T-helper 1 cell treated with Interleukin-12 subunit alpha and Interleukin-12 subunit beta and Interleukin-4 antibody, amounts not matched to agents 30 μg/mL and 1 μg/mL, for 36 hours (primary cell): ENCODE measurements around the gene SHC1.

ENCODE experiments used
- H3K27ac Mint-ChIP-seq: one replicate; pipeline ENCODE4 v1.8.0; 2021; ENCODE audit warnings: mild to moderate bottlenecking, mixed read lengths
- H3K27me3 Mint-ChIP-seq: one replicate; pipeline ENCODE4 v1.8.0; 2021; ENCODE audit warnings: low read depth, mixed read lengths
- H3K36me3 Mint-ChIP-seq: one replicate; pipeline ENCODE4 v1.8.0; 2021; ENCODE audit warnings: low read depth, mixed read lengths
- H3K4me1 Mint-ChIP-seq: one replicate; pipeline ENCODE4 v1.8.0; 2021; ENCODE audit warnings: low read depth, mixed read lengths
- H3K4me3 Mint-ChIP-seq: one replicate; pipeline ENCODE4 v1.8.0; 2021; ENCODE audit warnings: mild to moderate bottlenecking, moderate library complexity, mixed read lengths
- H3K9me3 Mint-ChIP-seq: one replicate; pipeline ENCODE4 v1.8.0; 2021; ENCODE audit warnings: mixed read lengths

SHC1 gene

DNA sequence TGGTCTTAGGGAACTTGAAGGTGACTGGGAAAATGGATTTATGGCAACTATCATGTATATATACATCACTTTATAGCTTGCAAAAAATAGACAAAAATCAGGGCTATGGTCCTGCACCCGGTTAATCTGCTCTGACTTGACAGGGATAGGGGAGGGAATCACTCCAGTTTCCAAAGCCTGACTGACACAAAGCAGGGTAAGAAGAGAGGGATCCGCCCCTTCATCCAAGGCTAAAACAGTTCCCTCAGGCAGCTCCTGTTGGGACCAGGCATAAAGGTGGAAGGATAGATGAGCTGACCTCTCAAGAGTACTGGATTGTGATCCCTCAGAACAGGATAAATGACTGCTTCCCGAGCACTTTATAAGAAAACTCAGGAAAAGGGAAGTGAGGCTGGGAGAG is 16.0 kb downstream of the SHC1 start:
- Mint-ChIP-seq H3K36me3 (peaks cover 32% of the 10 kb centered on the region), H3K27ac (peak overlapping the region; percentile 100), H3K27me3 (no peaks in the 10 kb centered on the region), H3K4me3 (peak overlapping the region; percentile 98), H3K4me1 (peaks cover 65% of the 10 kb centered on the region), H3K9me3 (no peaks in the 10 kb centered on the region)

- no peaks in the 10 kb centered on the region for H3K9me3 Mint-ChIP-seq
- peak overlapping the region; percentile 100 for H3K27ac Mint-ChIP-seq
- peaks cover 69% of the 10 kb centered on the region for H3K4me1 Mint-ChIP-seq
- no peaks in the 10 kb centered on the region for H3K27me3 Mint-ChIP-seq
- peaks cover 34% of the 10 kb centered on the region for H3K36me3 Mint-ChIP-seq
- peak overlapping the region; percentile 98 for H3K4me3 Mint-ChIP-seq
These were observed 16.9 kb downstream of the SHC1 start for GRCh38 chr1:154953611-154954038.

DNA sequence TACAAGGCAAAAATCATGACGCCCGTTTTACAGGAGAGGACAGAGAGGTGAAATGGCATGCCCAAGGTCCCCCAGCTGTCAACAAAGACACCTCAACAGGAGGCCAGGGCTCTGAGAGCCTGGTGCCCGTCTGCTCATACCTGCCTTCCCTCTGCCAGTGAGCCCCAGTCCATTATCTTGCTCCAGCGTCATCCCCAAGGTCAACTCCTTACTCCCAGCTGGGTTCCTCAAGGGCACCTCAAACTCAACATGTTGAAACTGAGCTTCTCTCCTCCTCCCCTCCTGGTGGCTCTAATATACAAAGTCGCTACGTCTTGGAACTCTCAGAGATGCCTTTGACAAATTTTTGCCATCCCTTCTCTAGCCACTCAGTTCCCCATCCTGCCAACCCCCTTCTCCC is 17.9 kb downstream of the SHC1 start:
- Mint-ChIP-seq H3K27me3 (no peaks in the 10 kb centered on the region), H3K36me3 (peaks cover 36% of the 10 kb centered on the region), H3K9me3 (no peaks in the 10 kb centered on the region), H3K4me3 (peak overlapping the region; percentile 98), H3K4me1 (peaks cover 67% of the 10 kb centered on the region), H3K27ac (peak overlapping the region; percentile 100)

GRCh38 chr1:154951901-154952657 is 18.5 kb downstream of the SHC1 start:
- Mint-ChIP-seq H3K27ac (peak overlapping the region; percentile 100), H3K27me3 (no peaks in the 10 kb centered on the region)

GRCh38 chr1:154948079-154948478 is 22.5 kb downstream of the SHC1 start:
- Mint-ChIP-seq H3K4me1 (peaks cover 43% of the 10 kb centered on the region), H3K27me3 (no peaks in the 10 kb centered on the region), H3K36me3 (peaks cover 43% of the 10 kb centered on the region), H3K9me3 (no peaks in the 10 kb centered on the region), H3K4me3 (no peak overlapping the region), H3K27ac (no peak overlapping the region)

More at GRCh38 chr1:154951901-154952657, 18.5 kb downstream of the SHC1 start:
- Mint-ChIP-seq H3K4me3 (peak overlapping the region; percentile 98), H3K36me3 (peaks cover 37% of the 10 kb centered on the region), H3K4me1 (peaks cover 67% of the 10 kb centered on the region), H3K9me3 (no peaks in the 10 kb centered on the region)

GRCh38 chr1:154945962-154946850 is 24.3 kb downstream of the SHC1 start:
- peaks cover 31% of the 10 kb centered on the region for H3K36me3 Mint-ChIP-seq
- H3K9me3 Mint-ChIP-seq = no peaks in the 10 kb centered on the region
- H3K4me3 Mint-ChIP-seq = no peak overlapping the region
- peaks cover 43% of the 10 kb centered on the region for H3K4me1 Mint-ChIP-seq
- H3K27ac Mint-ChIP-seq = no peak overlapping the region
- no peaks in the 10 kb centered on the region for H3K27me3 Mint-ChIP-seq

DNA sequence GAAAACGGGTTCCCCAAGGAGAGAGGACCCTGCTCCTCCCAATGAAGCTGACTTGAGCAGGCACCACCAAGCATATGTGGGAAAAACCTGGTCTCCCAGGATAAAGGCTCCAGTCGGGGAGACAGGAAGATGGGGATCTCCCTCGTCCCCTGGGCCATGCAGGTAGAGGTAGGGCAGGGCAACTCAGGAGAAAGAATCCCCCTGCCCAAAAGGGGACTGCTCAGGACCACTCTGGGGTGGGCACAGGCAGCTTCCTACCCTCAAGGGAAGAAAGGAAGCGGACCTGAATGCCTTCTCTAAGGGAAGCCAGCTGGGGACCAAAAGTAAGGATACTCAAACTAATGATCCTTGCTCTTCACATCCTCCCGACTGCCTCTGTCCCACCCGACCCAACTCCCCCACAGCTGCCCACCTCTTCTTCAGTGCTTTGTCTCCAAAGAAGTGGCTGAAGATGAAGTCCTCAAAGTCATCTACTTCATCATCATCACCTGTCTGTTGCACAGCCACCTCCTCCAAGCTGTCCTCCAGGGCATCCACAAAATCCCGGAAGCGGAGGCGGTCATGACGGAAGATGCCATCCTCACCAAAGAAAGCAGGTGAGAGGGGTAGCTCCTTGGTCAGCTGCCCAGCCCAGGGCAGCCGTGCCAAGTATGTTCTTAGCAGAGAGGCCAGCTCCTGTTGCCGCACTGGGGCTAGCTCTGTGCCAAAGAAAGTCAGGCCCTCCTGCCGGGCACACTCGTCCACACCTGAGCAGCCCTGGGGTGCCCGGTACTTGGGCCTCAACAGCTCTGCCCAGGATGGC is 25.2 kb downstream of the SHC1 start:
- Mint-ChIP-seq H3K4me3 (no peak overlapping the region), H3K27me3 (no peaks in the 10 kb centered on the region), H3K4me1 (peaks cover 44% of the 10 kb centered on the region), H3K9me3 (no peaks in the 10 kb centered on the region), H3K36me3 (peaks cover 27% of the 10 kb centered on the region), H3K27ac (no peak overlapping the region)

DNA sequence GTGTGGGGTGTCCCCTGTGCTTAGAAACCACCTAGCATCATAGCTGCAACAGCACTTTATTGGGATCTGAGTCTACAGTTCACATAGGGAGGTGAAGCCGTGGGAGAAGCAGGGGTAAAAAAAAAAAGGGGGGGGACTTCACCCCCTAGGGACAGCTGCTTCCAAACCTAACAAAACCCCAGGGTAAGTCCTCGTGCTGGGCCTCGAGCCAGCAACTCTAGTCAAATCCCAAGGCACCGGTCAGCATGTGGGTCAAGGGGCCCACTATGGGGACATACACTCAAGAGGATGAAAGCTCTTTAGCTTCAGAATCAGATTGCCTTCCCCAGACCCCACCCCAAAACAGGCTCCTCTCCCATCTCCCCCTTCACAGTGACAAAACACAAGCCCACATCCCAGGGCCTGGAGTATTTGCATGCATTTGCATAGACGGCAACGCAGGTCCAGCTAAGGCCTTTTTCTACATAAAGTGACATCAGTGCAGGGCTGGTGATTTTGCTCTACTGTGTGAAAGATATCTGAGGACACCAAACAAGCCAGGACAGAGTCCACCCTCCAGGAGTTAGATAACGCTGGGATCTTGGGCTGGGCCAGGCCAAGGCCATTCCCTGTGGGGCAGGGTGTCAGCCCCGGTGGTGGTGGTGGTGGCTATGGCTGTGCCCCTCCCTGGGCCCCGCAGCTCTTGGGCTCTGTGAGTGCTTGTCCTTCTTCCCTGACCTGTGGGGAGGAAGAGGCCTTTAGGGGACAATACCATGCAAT is 26.0 kb downstream of the SHC1 start:
- peaks cover 27% of the 10 kb centered on the region for H3K36me3 Mint-ChIP-seq
- H3K4me3 Mint-ChIP-seq = no peak overlapping the region
- peak overlapping the region; percentile 90 for H3K27ac Mint-ChIP-seq
- H3K4me1 Mint-ChIP-seq = peaks cover 48% of the 10 kb centered on the region
- no peaks in the 10 kb centered on the region for H3K9me3 Mint-ChIP-seq
- H3K27me3 Mint-ChIP-seq = no peaks in the 10 kb centered on the region

GRCh38 chr1:154943649-154944400 is 26.7 kb downstream of the SHC1 start:
- Mint-ChIP-seq H3K27me3 (no peaks in the 10 kb centered on the region), H3K27ac (peak overlapping the region; percentile 90), H3K4me3 (peak overlapping the region; percentile 33), H3K9me3 (no peaks in the 10 kb centered on the region), H3K4me1 (peaks cover 50% of the 10 kb centered on the region), H3K36me3 (peaks cover 29% of the 10 kb centered on the region)

GRCh38 chr1:154941333-154942013 is 29.1 kb downstream of the SHC1 start:
- Mint-ChIP-seq H3K36me3 (peaks cover 22% of the 10 kb centered on the region), H3K27me3 (no peaks in the 10 kb centered on the region), H3K9me3 (no peaks in the 10 kb centered on the region), H3K4me1 (peaks cover 61% of the 10 kb centered on the region), H3K4me3 (peak overlapping the region; percentile 18), H3K27ac (peak overlapping the region; percentile 68)

- Mint-ChIP-seq H3K4me3 (peak overlapping the region; percentile 8), H3K9me3 (no peaks in the 10 kb centered on the region), H3K27ac (peak overlapping the region; percentile 68), H3K27me3 (no peaks in the 10 kb centered on the region), H3K36me3 (peaks cover 18% of the 10 kb centered on the region), H3K4me1 (peaks cover 66% of the 10 kb centered on the region)
These were observed 29.8 kb downstream of the SHC1 start for GRCh38 chr1:154940651-154941194.

DNA sequence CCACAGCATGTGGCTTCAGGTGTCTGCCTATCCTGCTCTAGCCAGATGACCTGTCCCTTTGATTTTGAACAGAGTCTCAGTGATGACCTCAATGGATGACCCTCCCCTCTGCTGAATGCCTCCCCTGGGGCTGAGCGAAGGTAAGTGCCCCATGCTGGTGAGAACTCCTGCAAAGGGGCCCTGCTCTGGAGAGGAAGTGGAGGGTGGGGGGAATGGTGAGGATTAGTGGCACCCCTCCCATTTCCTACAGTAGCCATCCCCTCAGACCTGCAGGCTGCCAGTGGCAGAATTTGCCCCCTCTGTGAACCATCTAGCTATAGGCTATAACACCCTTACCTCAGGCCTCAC is 30.4 kb downstream of the SHC1 start:
- no peaks in the 10 kb centered on the region for H3K9me3 Mint-ChIP-seq
- no peak overlapping the region for H3K4me3 Mint-ChIP-seq
- no peaks in the 10 kb centered on the region for H3K27me3 Mint-ChIP-seq
- peak overlapping the region; percentile 68 for H3K27ac Mint-ChIP-seq
- peaks cover 67% of the 10 kb centered on the region for H3K4me1 Mint-ChIP-seq
- H3K36me3 Mint-ChIP-seq = peaks cover 18% of the 10 kb centered on the region
